Activated CD4-positive, alpha-beta T cell treated with anti-CD3 and anti-CD28 coated beads, Interleukin-2, amount 10 ng/mL, durations not matched to agents 7 days and 5 days (primary cell): ENCODE measurements around the gene WASF2. TPM values are rescaled to one million over a fixed set of nuclear protein-coding genes. Genes with fewer than 3 reads are reported as not detected.
"Not testable (repeated sequence)": the region's sequence is repeated elsewhere in the genome, so short reads cannot be mapped to it uniquely, and the experiment has no call there.

Experiments used
- CTCF ChIA-PET: fragments of 350-600 bp; sonication (Branson Sonifier 250); formaldehyde crosslinking; loops from one replicate; lab custom pipeline; 2021; ENCODE audit warnings: antibody characterized with exemption; lab: Charles Lee
- POLR2A ChIA-PET: fragments of 350-600 bp; sonication (Branson Sonifier 250); formaldehyde crosslinking; loops from one replicate; lab custom pipeline; 2021; ENCODE audit warnings: antibody characterized with exemption; lab: Charles Lee
- DNase-seq: peaks from one replicate; pipeline ENCODE4 v3.0.0-alpha.2; 2020
- H3K27ac Mint-ChIP-seq: one replicate; pipeline ENCODE4 v1.8.0; 2021; ENCODE audit warnings: mild to moderate bottlenecking, moderate library complexity, mixed read lengths
- H3K27me3 Mint-ChIP-seq: one replicate; pipeline ENCODE4 v1.8.0; 2021; ENCODE audit warnings: mixed read lengths
- H3K36me3 Mint-ChIP-seq: one replicate; pipeline ENCODE4 v1.8.0; 2021; ENCODE audit warnings: low read depth, mixed read lengths
- H3K4me1 Mint-ChIP-seq: one replicate; pipeline ENCODE4 v1.8.0; 2021; ENCODE audit warnings: mixed read lengths
- H3K4me3 Mint-ChIP-seq: one replicate; pipeline ENCODE4 v1.8.0; 2021; ENCODE audit warnings: mild to moderate bottlenecking, moderate library complexity, mixed read lengths
- H3K9me3 Mint-ChIP-seq: one replicate; pipeline ENCODE4 v1.8.0; 2021; ENCODE audit warnings: mixed read lengths
- total RNA-seq, 2 experiments: library from RNA; stranded (reverse); gene quantifications; one replicate each; pipeline ENCODE4 v1.2.3, GENCODE V29; 2021

Gene WASF2
- total RNA-seq, 2 experiments from 2014 or later = 137 to 143 TPM

DNA sequence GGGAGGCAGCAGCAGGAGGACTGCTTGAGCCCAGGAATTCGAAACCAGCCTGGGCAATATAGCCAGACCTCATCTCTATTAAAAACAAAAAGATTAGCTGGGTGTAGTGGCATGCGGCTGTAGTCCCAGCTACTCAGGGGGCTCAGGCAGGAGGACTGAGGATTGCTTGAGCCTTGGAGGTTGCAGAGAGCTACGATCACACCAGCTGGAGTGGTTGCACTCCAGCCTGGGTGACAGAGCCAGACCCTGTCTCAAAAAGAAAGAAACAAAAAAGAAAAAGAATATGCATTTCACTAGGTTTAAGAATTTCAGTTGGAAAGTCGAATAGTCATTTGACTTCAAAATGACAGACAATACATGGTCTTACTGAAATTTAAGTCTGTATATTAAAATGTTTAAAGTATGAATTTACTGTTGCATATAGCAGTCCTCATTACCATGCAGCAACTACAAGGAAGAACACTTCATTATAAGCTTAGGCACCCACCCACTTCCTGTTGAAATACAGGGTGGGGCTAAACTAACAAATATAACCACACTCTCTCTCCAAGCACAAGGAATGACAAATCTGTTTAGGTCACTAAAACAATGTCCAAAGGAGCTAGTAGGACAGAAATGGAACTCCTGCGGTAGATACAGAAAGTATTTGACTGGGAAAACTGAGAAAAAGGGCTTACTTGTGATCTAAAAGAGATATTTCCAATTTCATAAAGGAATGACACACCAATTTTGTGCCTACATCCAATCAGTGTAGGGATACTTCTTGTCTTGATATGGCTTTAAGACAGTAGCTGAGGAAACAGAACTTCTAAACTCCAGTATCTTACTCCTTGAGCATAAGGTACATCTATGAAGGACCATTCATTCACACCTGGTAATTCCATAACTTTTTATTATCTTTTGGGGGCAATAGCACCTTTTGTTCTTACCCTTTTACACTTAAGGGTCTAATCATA is 53.5 kb downstream of the WASF2 start:
- ChIA-PET CTCF (interaction anchor here (1.0 to 1.8 kb wide), 9 partner anchors 9 to 120 kb away, joined by 3 to 10 read pairs (median 4); no protein-coding TSS in a partner anchor), POLR2A (interaction anchor here (0.6 kb wide), 1 partner anchor 9 kb away, joined by 8 read pairs; no protein-coding TSS in a partner anchor)
- Mint-ChIP-seq H3K4me1 (peaks cover 70% of the 10 kb centered on the region), H3K36me3 (peaks cover 36% of the 10 kb centered on the region), H3K9me3 (peaks cover 5% of the 10 kb centered on the region), H3K4me3 (peak overlapping the region; percentile 55), H3K27ac (peak overlapping the region; percentile 89), H3K27me3 (no peaks in the 10 kb centered on the region)
- DNase-seq = peak; percentile 32

DNA sequence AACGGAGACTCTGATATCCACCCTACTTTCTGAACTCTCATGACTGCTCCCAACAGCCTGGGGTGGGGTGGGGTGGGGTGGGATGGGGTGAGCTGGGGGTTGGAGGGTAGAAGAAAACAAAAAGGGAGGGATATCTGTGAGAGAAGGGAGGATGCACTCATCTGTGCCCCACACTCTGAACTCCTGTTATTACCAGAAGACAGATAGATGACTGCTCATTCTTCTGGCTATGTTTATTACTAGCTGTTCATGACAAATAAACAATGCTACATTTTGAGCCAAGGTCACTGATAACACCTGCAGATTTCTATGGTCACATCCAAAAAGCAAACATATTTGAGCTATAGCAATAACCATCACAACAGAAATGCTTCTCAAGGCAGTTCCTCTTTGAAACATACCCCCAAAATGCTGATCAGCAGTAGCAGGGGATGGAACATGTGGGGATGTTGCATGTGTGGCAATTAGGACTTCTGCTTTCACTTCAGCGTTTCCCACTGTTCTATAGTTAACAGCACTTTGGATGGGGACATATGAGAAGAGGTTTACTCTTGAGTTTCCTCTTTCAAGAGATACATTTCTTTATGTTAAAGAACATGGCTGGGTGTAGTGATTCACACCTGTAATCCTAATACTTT is 54.3 kb downstream of the WASF2 start:
- POLR2A ChIA-PET = interaction anchor here (0.6 kb wide), 1 partner anchor 17 kb away, joined by 8 read pairs; no protein-coding TSS in a partner anchor
- H3K27me3 Mint-ChIP-seq = no peaks in the 10 kb centered on the region
- peak overlapping the region; percentile 89 for H3K27ac Mint-ChIP-seq
- peak overlapping the region; percentile 55 for H3K4me3 Mint-ChIP-seq
- CTCF ChIA-PET = interaction anchor here (0.6 to 1.9 kb wide), 10 partner anchors 10 to 87 kb away, joined by 3 to 10 read pairs (median 4); no protein-coding TSS in a partner anchor
- H3K4me1 Mint-ChIP-seq = peaks cover 78% of the 10 kb centered on the region
- no peak for DNase-seq
- H3K9me3 Mint-ChIP-seq = peaks cover 5% of the 10 kb centered on the region
- H3K36me3 Mint-ChIP-seq = peaks cover 36% of the 10 kb centered on the region

DNA sequence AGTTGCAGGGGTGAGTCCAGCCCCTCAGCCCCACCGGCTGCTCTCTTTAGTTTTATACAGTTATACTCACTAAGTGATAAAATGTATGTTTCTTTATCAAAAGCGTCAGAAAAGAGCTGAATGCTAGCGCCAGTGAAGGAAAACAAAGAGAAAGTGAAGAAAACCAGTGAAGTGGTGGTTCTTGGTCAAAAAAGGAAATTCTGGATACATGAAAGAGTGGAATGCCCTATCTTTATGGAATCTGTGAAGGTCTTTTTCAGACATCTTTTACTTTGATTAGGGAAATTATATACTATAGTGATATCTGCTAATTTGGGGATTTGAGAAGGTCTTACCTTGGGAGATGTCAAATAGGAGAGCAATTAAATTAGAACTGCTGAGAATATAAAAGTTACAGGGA is 56.3 kb downstream of the WASF2 start:
- Mint-ChIP-seq H3K4me3 (no peak overlapping the region), H3K4me1 (peaks cover 85% of the 10 kb centered on the region), H3K9me3 (peaks cover 5% of the 10 kb centered on the region), H3K36me3 (peaks cover 25% of the 10 kb centered on the region), H3K27ac (no peak overlapping the region), H3K27me3 (no peaks in the 10 kb centered on the region)
- ChIA-PET POLR2A (no interaction called here), CTCF (interaction anchor here (1.4 to 1.9 kb wide), 4 partner anchors 12 to 31 kb away, joined by 3 to 7 read pairs (median 5); no protein-coding TSS in a partner anchor)
- DNase-seq = no peak

DNA sequence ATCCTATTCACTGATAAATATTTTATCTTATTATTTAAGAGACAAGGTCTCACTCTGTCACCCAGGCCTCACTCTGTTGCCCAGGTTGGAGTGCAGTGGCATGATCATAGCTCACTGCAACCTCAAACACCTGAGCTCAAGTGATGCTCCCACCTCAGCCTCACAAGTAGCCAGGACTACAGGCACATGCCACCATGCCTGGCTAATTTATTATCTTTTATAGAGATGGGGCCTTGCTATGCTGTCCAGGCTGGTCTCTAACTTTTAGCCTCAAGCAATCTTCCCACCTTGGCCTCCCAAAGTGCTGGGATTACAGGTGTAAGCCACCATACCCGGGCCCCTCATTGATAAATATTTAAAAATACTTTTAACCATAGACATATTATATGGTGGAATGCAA is 57.2 kb downstream of the WASF2 start:
- H3K27me3 Mint-ChIP-seq, H3K4me3 Mint-ChIP-seq, H3K27ac Mint-ChIP-seq, CTCF ChIA-PET, POLR2A ChIA-PET, DNase-seq, H3K9me3 Mint-ChIP-seq: not testable (repeated sequence)
- peaks cover 28% of the 10 kb centered on the region for H3K36me3 Mint-ChIP-seq
- H3K4me1 Mint-ChIP-seq = peaks cover 85% of the 10 kb centered on the region

DNA sequence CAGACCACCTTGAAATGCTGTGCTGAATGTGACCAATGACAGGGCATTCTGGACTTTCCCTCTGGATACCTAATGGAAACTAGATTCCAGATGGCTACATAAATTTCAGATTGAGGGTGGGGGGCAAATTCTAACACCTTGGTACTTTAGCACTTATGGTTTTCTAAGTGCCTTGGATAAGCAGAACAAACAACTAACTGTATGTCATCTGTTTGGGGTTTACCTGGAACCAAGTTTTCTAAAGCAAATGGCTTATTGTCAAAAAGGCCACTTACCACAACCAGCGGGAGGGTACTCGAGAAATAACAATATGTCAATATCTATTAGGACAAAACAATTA is 58.4 kb downstream of the WASF2 start:
- DNase-seq = no peak
- Mint-ChIP-seq H3K9me3 (peaks cover under 1% of the 10 kb centered on the region), H3K4me3 (peak overlapping the region; percentile 41), H3K27ac (peak overlapping the region; percentile 78), H3K4me1 (peaks cover 81% of the 10 kb centered on the region), H3K36me3 (peaks cover 35% of the 10 kb centered on the region), H3K27me3 (no peaks in the 10 kb centered on the region)
- ChIA-PET POLR2A (no interaction called here), CTCF (no interaction called here)

DNA sequence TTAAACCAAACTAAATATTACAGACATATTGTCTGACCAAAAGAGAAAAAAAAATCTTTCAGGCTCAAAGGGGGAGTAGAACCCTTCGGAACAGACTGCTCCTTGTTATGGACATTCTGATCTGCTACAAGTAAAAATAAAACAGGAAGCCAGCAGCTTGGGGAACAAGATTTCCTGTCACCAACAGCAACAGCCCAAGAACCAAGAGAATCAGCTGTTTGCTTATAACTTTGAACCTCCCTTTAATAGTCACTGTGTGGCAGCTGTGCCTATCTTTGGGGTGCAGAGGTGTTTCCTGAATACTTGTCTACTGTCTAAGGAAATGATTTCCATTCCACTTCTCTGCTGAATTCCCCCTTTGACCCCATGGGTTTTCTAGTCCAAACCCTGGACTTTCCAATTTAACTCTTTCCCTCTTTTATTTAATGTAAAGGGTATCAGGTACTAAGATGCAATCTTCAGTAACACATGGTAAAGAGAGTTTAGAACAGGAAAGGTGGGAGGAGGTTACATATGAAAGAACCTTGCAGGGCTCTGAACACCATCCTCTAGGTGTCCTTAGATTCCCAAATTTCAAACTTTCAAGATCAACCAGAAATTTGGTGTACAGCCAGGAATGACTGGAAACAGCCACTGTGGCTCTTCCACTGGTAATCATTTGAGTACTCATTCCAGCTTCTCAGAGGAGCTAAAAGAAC is 58.9 kb downstream of the WASF2 start:
- DNase-seq = peak; percentile 57
- Mint-ChIP-seq H3K27me3 (no peaks in the 10 kb centered on the region), H3K4me1 (peaks cover 78% of the 10 kb centered on the region), H3K4me3 (peak overlapping the region; percentile 41), H3K36me3 (peaks cover 36% of the 10 kb centered on the region), H3K9me3 (no peaks in the 10 kb centered on the region), H3K27ac (peak overlapping the region; percentile 78)
- ChIA-PET POLR2A (no interaction called here), CTCF (interaction anchor here (0.6 to 1.6 kb wide), 7 partner anchors 10 to 502 kb away, joined by 3 to 5 read pairs (median 4); no protein-coding TSS in a partner anchor)

DNA sequence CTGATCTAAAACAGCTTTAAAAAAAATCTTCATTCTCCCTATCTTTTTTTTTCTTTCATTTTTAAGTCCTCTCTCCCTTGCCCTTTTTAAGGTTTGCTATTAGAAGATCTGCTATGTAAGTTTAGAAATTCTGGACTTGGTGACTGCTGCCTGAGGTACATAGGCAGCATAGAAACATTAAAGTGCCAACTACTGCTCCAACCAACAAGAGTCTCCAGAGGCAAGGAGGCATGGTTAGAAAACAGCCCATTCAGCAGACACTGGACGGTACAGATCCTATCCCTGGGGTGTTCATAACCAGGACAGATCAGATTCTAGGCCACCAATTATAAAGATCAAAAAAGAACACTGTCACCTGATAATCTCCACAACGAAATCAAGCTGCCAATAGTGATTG is 60.9 kb downstream of the WASF2 start:
- H3K27me3 Mint-ChIP-seq = no peaks in the 10 kb centered on the region
- H3K27ac Mint-ChIP-seq = peak overlapping the region; percentile 77
- CTCF ChIA-PET = interaction anchor here (1.2 to 1.8 kb wide), 6 partner anchors 11 to 274 kb away, joined by 3 to 7 read pairs (median 4); partner anchors contain the start of genes MAP3K6 and SLC9A1
- H3K4me1 Mint-ChIP-seq = peaks cover 69% of the 10 kb centered on the region
- peak overlapping the region; percentile 74 for H3K4me3 Mint-ChIP-seq
- H3K9me3 Mint-ChIP-seq = no peaks in the 10 kb centered on the region
- POLR2A ChIA-PET = no interaction called here
- peaks cover 37% of the 10 kb centered on the region for H3K36me3 Mint-ChIP-seq
- no peak for DNase-seq

DNA sequence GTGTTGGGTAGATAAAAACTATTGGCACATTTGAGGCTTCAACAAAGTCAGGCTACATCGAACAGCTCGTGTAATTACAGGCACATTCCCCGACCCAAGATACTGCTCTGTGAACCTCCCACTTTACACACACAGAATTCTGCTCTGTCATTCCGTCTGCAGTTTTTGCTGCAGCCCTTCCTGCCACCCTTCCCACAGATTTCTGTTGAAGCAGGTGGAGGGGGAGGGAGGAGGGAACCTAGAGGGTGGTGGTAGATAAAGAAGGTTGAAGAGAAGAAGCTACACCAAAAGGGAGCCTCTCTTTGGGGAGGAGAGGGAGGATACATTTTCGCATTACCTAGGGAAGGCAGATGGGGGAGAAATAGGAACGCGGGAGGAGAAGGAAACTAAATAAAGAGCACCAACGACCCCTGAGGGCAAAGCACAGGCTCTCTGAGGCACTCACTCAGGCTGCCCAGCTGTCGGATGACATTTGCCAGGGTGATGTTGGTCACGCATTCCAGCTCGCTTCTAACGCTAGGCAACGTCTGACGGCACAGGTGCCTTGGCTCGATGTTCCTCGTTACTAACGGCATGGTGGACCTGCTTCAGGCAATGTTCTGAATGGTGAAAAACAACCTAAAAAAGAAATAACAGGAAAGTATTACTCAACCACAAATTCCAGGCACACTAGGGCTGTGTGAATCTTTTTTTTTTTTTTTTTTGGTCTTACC is 61.5 kb downstream of the WASF2 start:
- Mint-ChIP-seq H3K9me3 (no peaks in the 10 kb centered on the region), H3K27ac (peak overlapping the region; percentile 77), H3K4me1 (peaks cover 67% of the 10 kb centered on the region), H3K27me3 (no peaks in the 10 kb centered on the region), H3K36me3 (peaks cover 39% of the 10 kb centered on the region), H3K4me3 (peak overlapping the region; percentile 74)
- no peak for DNase-seq
- CTCF ChIA-PET = interaction anchor here (0.7 to 1.6 kb wide), 8 partner anchors 12 to 274 kb away, joined by 3 to 7 read pairs (median 4); partner anchors contain the start of genes MAP3K6 and SLC9A1
- POLR2A ChIA-PET = no interaction called here

DNA sequence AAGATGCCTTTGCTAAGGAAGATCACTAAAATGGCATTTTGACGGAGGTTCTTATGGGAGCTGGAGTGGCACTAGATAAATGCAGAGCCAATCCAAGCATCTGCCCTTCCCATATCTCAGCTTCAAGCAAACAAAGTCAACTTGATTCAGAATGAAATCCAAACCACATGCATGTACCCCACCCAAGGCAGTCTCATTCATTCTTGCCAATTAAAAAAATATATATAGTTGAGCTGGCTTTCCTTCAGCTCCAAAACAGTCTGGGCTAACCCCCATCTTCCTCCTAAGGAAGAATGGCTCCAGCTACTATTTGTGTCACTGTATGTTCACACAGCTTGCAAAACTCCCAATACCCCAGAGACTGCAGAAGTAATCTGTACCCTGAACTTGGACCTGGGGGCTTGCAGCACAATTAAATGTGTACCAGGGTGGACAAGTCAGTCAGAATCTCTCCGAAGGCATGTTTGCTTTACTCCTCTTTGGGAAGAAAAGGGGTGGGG is 62.1 kb downstream of the WASF2 start:
- Mint-ChIP-seq H3K9me3 (no peaks in the 10 kb centered on the region), H3K27me3 (no peaks in the 10 kb centered on the region), H3K27ac (peak overlapping the region; percentile 77), H3K4me3 (peak overlapping the region; percentile 74), H3K4me1 (peaks cover 62% of the 10 kb centered on the region), H3K36me3 (peaks cover 39% of the 10 kb centered on the region)
- no peak for DNase-seq
- CTCF ChIA-PET = interaction anchor here (0.6 to 1.6 kb wide), 8 partner anchors 12 to 273 kb away, joined by 3 to 7 read pairs (median 4); partner anchors contain the start of gene SLC9A1
- POLR2A ChIA-PET = no interaction called here

DNA sequence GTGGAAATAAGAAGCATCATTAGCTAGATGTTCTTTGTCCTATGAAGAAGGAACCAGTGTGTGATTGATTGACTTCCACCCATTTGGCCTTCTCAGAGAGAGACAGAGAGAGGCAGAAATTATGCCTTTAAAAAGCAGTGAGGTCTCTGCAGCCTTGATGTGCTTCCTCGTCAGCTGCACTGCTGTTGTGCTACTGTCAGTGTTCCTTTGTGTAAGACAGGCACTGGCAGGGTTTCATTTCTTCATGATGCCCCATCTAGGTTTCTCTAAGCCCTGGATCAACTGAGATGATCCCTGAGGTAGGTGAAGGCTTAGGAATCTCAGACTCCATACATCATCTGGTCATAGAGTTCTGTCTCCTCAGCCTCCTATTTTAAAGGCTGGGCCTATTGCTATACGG is 62.6 kb downstream of the WASF2 start:
- ChIA-PET POLR2A (no interaction called here), CTCF (interaction anchor here (0.6 to 1.6 kb wide), 3 partner anchors 11 to 201 kb away, joined by 3 to 4 read pairs (median 3); no protein-coding TSS in a partner anchor)
- Mint-ChIP-seq H3K4me1 (peaks cover 67% of the 10 kb centered on the region), H3K27ac (peak overlapping the region; percentile 9), H3K36me3 (peaks cover 41% of the 10 kb centered on the region), H3K9me3 (no peaks in the 10 kb centered on the region), H3K4me3 (no peak overlapping the region), H3K27me3 (no peaks in the 10 kb centered on the region)
- no peak for DNase-seq

DNA sequence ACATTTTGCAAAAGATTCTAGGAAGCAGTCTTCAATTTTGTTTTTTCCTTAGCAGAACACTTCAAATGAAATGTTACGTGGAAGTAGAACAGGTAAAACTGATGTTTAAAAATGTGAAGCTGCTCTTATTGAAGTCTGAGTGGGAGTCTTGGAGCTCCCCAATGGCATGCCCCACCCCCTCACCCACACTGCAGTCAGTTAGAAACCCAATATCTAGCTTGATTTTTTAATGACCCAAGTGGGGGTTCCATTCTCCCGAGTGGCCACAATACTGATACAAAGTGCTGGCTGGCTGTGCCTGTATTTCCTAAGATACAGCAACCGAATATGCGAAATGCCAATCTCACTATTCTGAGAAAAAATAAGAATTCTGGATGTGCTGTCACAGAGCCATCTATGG is 66.3 kb downstream of the WASF2 start:
- no peak overlapping the region for H3K27ac Mint-ChIP-seq
- H3K27me3 Mint-ChIP-seq = no peaks in the 10 kb centered on the region
- H3K4me1 Mint-ChIP-seq = peaks cover 53% of the 10 kb centered on the region
- no peak for DNase-seq
- H3K36me3 Mint-ChIP-seq = peaks cover 43% of the 10 kb centered on the region
- ChIA-PET CTCF (interaction anchor here (2.3 to 3.9 kb wide), 2 partner anchors 15 to 29 kb away, joined by 6 to 14 read pairs; no protein-coding TSS in a partner anchor), POLR2A (interaction anchor here (1.0 kb wide), 1 partner anchor 21 kb away, joined by 3 read pairs; no protein-coding TSS in a partner anchor)
- H3K9me3 Mint-ChIP-seq = no peaks in the 10 kb centered on the region
- no peak overlapping the region for H3K4me3 Mint-ChIP-seq
